PC-3 (cell line): ENCODE results near the gene IL17RD.

Source experiments
- EZH2 ChIP-seq: fragments of 300-600 bp; sonication (generic); IDR thresholded peaks from one replicate; pipeline ENCODE4 v1.6.1; 2017; ENCODE audit warnings: antibody characterized with exemption, mild to moderate bottlenecking, low read length; ENCODE audit not compliant: unreplicated experiment
- TF ChIP-seq, protein P1 (sequence below): fragments of 300-600 bp; sonication (generic); conservative IDR thresholded peaks from 2 replicates; pipeline ENCODE4 v1.5.1; 2017; ENCODE audit warnings: antibody characterized with exemption, low read depth, mild to moderate bottlenecking, low read length

DNA sequence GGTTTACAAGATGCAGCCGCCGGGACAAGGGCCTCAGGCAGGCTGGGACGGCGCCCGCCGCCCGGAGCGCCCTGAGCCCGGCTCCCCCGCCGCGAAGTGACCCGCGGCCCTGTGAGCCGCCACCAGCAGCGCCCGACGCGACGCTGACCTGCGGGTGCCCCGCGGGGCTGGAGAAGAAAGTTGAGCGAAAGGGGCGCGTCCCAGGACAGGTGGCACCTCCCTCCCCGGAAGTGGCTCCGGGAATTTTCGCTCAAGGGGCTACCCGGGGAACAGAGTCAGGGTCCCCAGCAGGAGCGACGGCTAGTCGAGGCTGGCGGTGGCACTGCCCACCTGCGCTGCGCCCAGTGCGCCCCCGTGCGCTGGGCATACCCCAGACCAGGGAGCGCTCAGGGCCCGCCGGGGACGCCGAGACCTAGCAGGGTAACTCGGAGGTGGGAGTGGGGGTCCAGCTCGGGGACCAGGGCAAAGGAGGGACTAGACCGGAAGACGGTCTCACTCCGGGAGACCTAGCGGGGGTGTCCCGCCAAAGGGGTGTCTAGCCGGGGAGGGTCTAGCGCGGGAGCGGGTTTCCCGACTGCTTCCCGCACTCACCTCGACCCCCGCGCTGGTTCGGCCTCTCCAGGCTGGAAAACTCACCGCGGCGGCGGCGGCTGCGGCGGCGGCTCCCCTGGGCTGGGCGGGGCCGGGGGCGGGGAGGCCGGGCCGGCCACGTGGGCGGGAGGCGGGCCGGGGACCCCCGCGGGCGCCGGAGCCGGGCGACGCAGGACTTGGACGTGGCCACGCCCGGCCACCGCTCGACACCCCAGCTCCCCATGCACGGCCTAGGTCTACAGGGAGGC, 86.3 kb downstream of the IL17RD start:
- TF ChIP-seq, protein P1, sequence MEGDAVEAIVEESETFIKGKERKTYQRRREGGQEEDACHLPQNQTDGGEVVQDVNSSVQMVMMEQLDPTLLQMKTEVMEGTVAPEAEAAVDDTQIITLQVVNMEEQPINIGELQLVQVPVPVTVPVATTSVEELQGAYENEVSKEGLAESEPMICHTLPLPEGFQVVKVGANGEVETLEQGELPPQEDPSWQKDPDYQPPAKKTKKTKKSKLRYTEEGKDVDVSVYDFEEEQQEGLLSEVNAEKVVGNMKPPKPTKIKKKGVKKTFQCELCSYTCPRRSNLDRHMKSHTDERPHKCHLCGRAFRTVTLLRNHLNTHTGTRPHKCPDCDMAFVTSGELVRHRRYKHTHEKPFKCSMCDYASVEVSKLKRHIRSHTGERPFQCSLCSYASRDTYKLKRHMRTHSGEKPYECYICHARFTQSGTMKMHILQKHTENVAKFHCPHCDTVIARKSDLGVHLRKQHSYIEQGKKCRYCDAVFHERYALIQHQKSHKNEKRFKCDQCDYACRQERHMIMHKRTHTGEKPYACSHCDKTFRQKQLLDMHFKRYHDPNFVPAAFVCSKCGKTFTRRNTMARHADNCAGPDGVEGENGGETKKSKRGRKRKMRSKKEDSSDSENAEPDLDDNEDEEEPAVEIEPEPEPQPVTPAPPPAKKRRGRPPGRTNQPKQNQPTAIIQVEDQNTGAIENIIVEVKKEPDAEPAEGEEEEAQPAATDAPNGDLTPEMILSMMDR, result peak; percentile 37; the same call in 1 of the 2 replicates
- no peak for TF ChIP-seq EZH2
